Measurements from ENCODE around the gene EVI2A.
"Not testable (repeated sequence)": the region's sequence is repeated elsewhere in the genome, so short reads cannot be mapped to it uniquely, and the experiment has no call there.

EVI2A gene, protein sequence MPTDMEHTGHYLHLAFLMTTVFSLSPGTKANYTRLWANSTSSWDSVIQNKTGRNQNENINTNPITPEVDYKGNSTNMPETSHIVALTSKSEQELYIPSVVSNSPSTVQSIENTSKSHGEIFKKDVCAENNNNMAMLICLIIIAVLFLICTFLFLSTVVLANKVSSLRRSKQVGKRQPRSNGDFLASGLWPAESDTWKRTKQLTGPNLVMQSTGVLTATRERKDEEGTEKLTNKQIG

GRCh38 chr17:31321481-31321880 lies at the start of gene EVI2A:
Gene EVI2A (minus strand): TSS chr17:31321622. CDS start chr17:31319013, 2,609 bp downstream.
- H3K9ac ChIP-seq (ENCODE audit: low read depth, low read length): no peak within 1 kb of the TSS
- no peaks in the 10 kb centered on the region for H3K9me3 ChIP-seq (ENCODE audit: control insufficient read depth, insufficient read depth, low read length)
- H3K36me3 ChIP-seq (ENCODE audit: insufficient read depth, low read length): no peaks in the 10 kb centered on the region
- H3K4me1 ChIP-seq (ENCODE audit: insufficient read depth, low read length): peaks cover 10% of the 10 kb centered on the region; the same call in 1 of the 2 replicates

- no peaks in the 10 kb centered on the region for H3K36me3 ChIP-seq (ENCODE audit: insufficient read depth, low read length)
- H3K9me3 ChIP-seq (ENCODE audit: control insufficient read depth, insufficient read depth, low read length): no peaks in the 10 kb centered on the region
Measured at GRCh38 chr17:31369266-31369665, 47.8 kb upstream of the EVI2A start.

GRCh38 chr17:31366088-31366487 lies 44.7 kb upstream of the EVI2A start:
- no peaks in the 10 kb centered on the region for H3K9me3 ChIP-seq (ENCODE audit: control insufficient read depth, insufficient read depth, low read length)
- H3K36me3 ChIP-seq (ENCODE audit: insufficient read depth, low read length): no peaks in the 10 kb centered on the region
- H3K4me1 ChIP-seq (ENCODE audit: insufficient read depth, low read length): no peaks in the 10 kb centered on the region; the same call in 1 of the 2 replicates
- H3K9ac ChIP-seq (ENCODE audit: low read depth, low read length): no peak overlapping the region

More at GRCh38 chr17:31369266-31369665, 47.8 kb upstream of the EVI2A start:
- no peak overlapping the region for H3K9ac ChIP-seq (ENCODE audit: low read depth, low read length)
- H3K4me1 ChIP-seq (ENCODE audit: insufficient read depth, low read length): no peaks in the 10 kb centered on the region; the same call in 1 of the 2 replicates

- H3K36me3 ChIP-seq (ENCODE audit: insufficient read depth, low read length): no peaks in the 10 kb centered on the region; the same call in 1 of the 2 replicates
- H3K9ac ChIP-seq (ENCODE audit: low read depth, low read length): no peak overlapping the region
- no peaks in the 10 kb centered on the region; the same call in 1 of the 2 replicates for H3K4me1 ChIP-seq (ENCODE audit: insufficient read depth, low read length)
- H3K9me3 ChIP-seq (ENCODE audit: control insufficient read depth, insufficient read depth, low read length): no peaks in the 10 kb centered on the region
Measured at GRCh38 chr17:31364012-31364411, 42.6 kb upstream of the EVI2A start.

GRCh38 chr17:31357839-31358394 lies 36.5 kb upstream of the EVI2A start:
- H3K9me3 ChIP-seq (ENCODE audit: control insufficient read depth, insufficient read depth, low read length): no peaks in the 10 kb centered on the region
- H3K4me1 ChIP-seq (ENCODE audit: insufficient read depth, low read length): no peaks in the 10 kb centered on the region
- no peak overlapping the region for H3K9ac ChIP-seq (ENCODE audit: low read depth, low read length)
- no peaks in the 10 kb centered on the region; the same call in 1 of the 2 replicates for H3K36me3 ChIP-seq (ENCODE audit: insufficient read depth, low read length)

GRCh38 chr17:31357091-31357490 lies 35.7 kb upstream of the EVI2A start:
- no peaks in the 10 kb centered on the region for H3K4me1 ChIP-seq (ENCODE audit: insufficient read depth, low read length)
- H3K36me3 ChIP-seq (ENCODE audit: insufficient read depth, low read length): no peaks in the 10 kb centered on the region; the same call in 1 of the 2 replicates
- no peaks in the 10 kb centered on the region for H3K9me3 ChIP-seq (ENCODE audit: control insufficient read depth, insufficient read depth, low read length)
- H3K9ac ChIP-seq (ENCODE audit: low read depth, low read length): no peak overlapping the region

DNA sequence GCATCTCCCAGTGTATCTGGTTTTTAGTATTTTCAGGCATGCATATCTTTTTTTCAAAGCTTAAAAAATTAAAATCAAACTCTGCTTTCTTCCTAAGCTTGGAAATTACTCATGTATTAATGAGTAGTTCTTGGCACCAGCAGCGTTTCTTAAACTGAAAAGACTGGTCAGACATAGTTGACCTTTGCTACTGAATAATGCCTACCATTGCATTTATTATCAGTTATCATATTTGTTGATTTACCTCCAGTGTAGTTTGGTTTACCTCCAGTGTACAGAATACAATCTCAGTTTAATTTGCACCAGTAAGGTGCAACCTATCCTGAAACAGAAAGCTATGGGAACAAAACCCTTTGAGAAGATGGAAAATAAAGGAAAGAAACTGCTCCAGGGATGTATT lies 34.5 kb upstream of the EVI2A start:
- H3K9ac ChIP-seq (ENCODE audit: low read depth, low read length): no peak overlapping the region
- H3K36me3 ChIP-seq (ENCODE audit: insufficient read depth, low read length): no peaks in the 10 kb centered on the region; the same call in 1 of the 2 replicates
- no peaks in the 10 kb centered on the region for H3K4me1 ChIP-seq (ENCODE audit: insufficient read depth, low read length)
- H3K9me3 ChIP-seq (ENCODE audit: control insufficient read depth, insufficient read depth, low read length): no peaks in the 10 kb centered on the region

- Histone ChIP-seq H3K4me1 (ENCODE audit: insufficient read depth, low read length) (no peaks in the 10 kb centered on the region), H3K36me3 (ENCODE audit: insufficient read depth, low read length) (no peaks in the 10 kb centered on the region), H3K9ac (ENCODE audit: low read depth, low read length) (no peak overlapping the region), H3K9me3 (ENCODE audit: control insufficient read depth, insufficient read depth, low read length) (no peaks in the 10 kb centered on the region)
Measured at GRCh38 chr17:31349454-31349853, 28.0 kb upstream of the EVI2A start.

DNA sequence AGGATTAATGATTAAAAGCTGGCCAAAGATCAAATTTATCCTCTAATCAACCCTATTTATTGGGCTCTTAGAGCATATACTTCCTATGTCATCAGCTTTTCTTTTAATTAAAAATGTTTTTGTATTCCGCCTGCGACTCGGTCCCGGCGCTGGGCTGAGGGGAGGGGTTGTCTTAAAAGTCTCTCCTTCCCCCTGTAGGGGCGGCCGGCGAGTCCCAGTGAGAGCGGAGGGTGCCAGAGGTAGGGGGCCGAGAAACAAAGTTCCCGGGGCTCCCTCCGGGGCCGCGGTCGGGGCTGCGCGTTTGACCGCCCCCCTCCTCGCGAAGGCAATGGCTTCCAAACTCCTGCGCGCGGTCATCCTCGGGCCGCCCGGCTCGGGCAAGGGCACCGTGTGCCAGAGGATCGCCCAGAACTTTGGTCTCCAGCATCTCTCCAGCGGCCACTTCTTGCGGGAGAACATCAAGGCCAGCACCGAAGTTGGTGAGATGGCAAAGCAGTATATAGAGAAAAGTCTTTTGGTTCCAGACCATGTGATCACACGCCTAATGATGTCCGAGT lies 23.8 kb upstream of the EVI2A start:
- H3K36me3 ChIP-seq (ENCODE audit: insufficient read depth, low read length); H3K9me3 ChIP-seq (ENCODE audit: control insufficient read depth, insufficient read depth, low read length); H3K4me1 ChIP-seq (ENCODE audit: insufficient read depth, low read length); H3K9ac ChIP-seq (ENCODE audit: low read depth, low read length): not testable (repeated sequence)

GRCh38 chr17:31339906-31340661 lies 18.7 kb upstream of the EVI2A start:
- no peak overlapping the region for H3K9ac ChIP-seq (ENCODE audit: low read depth, low read length)
- peaks cover 6% of the 10 kb centered on the region; the same call in 1 of the 2 replicates for H3K4me1 ChIP-seq (ENCODE audit: insufficient read depth, low read length)
- no peaks in the 10 kb centered on the region for H3K36me3 ChIP-seq (ENCODE audit: insufficient read depth, low read length)
- no peaks in the 10 kb centered on the region for H3K9me3 ChIP-seq (ENCODE audit: control insufficient read depth, insufficient read depth, low read length)

- H3K9me3 ChIP-seq (ENCODE audit: control insufficient read depth, insufficient read depth, low read length): no peaks in the 10 kb centered on the region
- no peak overlapping the region for H3K9ac ChIP-seq (ENCODE audit: low read depth, low read length)
- peaks cover 10% of the 10 kb centered on the region; the same call in 1 of the 2 replicates for H3K4me1 ChIP-seq (ENCODE audit: insufficient read depth, low read length)
- H3K36me3 ChIP-seq (ENCODE audit: insufficient read depth, low read length): no peaks in the 10 kb centered on the region
Measured at GRCh38 chr17:31329221-31329620, 7.8 kb upstream of the EVI2A start.

DNA sequence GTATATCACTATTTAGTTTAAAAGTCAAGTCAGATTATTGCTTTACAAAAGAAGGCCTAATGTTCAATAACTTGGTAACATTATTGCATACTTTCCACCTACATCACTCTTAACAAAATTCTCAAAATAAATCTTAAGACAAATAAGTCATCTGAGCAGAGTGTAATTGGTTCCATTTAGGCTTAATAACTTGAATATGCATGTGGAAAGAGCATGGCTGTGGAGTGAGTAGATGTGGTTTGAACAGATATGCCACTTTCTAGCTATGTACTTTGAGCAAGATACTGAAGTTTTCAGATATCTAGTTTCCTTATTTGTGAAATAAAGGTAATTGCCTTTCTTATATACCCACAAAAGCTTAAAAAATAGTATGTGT lies 6.7 kb upstream of the EVI2A start:
- peaks cover 10% of the 10 kb centered on the region; the same call in 1 of the 2 replicates for H3K4me1 ChIP-seq (ENCODE audit: insufficient read depth, low read length)
- H3K9me3 ChIP-seq (ENCODE audit: control insufficient read depth, insufficient read depth, low read length): no peaks in the 10 kb centered on the region
- H3K9ac ChIP-seq (ENCODE audit: low read depth, low read length): no peak overlapping the region
- no peaks in the 10 kb centered on the region for H3K36me3 ChIP-seq (ENCODE audit: insufficient read depth, low read length)

DNA sequence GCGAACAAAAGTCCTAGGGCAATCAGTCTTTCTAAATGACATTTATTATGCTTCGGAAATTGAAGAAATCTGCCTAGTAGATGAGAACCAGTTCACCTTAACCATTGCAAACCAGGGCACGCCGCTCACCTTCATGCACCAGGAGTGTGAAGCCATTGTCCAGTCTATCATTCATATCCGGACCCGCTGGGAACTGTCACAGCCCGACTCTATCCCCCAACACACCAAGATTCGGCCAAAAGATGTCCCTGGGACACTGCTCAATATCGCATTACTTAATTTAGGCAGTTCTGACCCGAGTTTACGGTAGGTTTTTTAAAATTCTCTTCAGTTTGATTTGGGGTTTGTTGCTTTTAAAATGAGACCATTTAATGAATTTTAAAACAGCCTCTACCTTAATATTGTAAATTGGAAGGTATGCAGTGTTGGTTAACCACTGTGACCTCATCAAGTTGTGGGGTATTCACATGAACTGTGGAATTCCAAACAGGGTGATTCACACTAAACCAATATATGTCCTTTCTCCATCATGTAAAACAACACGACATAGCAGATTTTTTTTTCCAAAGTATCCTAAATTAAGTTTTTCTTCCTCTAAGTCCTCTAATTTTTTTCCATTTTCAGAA lies 6.2 kb upstream of the EVI2A start:
- Histone ChIP-seq H3K9ac (ENCODE audit: low read depth, low read length) (no peak overlapping the region), H3K4me1 (ENCODE audit: insufficient read depth, low read length) (peaks cover 10% of the 10 kb centered on the region; the same call in 1 of the 2 replicates)

DNA sequence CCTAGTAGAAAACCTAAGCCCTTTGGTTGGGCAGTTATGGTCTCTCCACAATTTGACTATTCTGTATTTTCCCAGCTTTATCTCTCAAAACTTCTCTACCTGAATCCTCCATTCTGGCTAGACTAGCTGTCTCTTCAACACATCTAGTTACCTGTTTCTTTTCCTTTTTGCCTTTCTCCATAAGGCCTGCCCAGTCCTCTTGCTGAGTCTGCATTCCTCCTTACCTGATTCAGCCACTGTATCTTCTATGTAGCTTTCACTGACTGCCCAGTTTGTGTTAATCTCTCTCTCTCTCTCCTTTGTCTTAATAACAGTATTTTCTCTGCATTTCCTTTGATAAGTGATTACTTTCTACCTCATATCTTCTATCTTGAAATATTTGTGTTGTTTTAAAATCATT lies 2.1 kb upstream of the EVI2A start:
- Histone ChIP-seq H3K9me3 (ENCODE audit: control insufficient read depth, insufficient read depth, low read length) (no peaks in the 10 kb centered on the region), H3K9ac (ENCODE audit: low read depth, low read length) (no peak overlapping the region), H3K36me3 (ENCODE audit: insufficient read depth, low read length) (no peaks in the 10 kb centered on the region), H3K4me1 (ENCODE audit: insufficient read depth, low read length) (peaks cover 12% of the 10 kb centered on the region)

More for the DNA sequence above, 6.2 kb upstream of the EVI2A start:
- Histone ChIP-seq H3K9me3 (ENCODE audit: control insufficient read depth, insufficient read depth, low read length) (no peaks in the 10 kb centered on the region), H3K36me3 (ENCODE audit: insufficient read depth, low read length) (no peaks in the 10 kb centered on the region)
